PFSK-1 (cell line): ENCODE data around the gene CACNA2D4.

Source experiments
- FOXP2 ChIP-seq: optimal IDR thresholded peaks from 2 replicates; pipeline ENCODE3; 2011; ENCODE audit warnings: borderline replicate concordance, control low read depth, inconsistent platforms; ENCODE audit not compliant: insufficient read depth; ENCODE audit errors: extremely low read length, extremely low read depth
- POLR2AphosphoS5 ChIP-seq: IDR thresholded peaks from 2 replicates; pipeline ENCODE4 v1.6.1; 2012; ENCODE audit warnings: low read depth, mild to moderate bottlenecking, control low read depth, low read length, moderate library complexity
- SIN3A ChIP-seq: IDR thresholded peaks from 2 replicates; pipeline ENCODE4 v1.6.1; 2012; ENCODE audit warnings: mild to moderate bottlenecking, low read length, moderate library complexity, borderline replicate concordance; ENCODE audit not compliant: insufficient read depth
- TAF1 ChIP-seq: IDR thresholded peaks from 2 replicates; pipeline ENCODE4 v1.6.1; 2012; ENCODE audit warnings: low read length, control low read depth, borderline replicate concordance; ENCODE audit not compliant: insufficient read depth
- TF ChIP-seq, protein P1 (sequence below), 2 experiments: IDR thresholded peaks; 2 replicates each; pipeline versions ENCODE4 v1.6.1 to v1.8.0; 2011 to 2012; ENCODE audit warnings: low read depth in 2 of 2, low read length in 2 of 2, control low read depth in 1 of 2, inconsistent platforms in 1 of 2, mild to moderate bottlenecking in 1 of 2, moderate library complexity in 1 of 2; ENCODE audit not compliant: insufficient read depth in 1 of 2

CACNA2D4 gene

DNA sequence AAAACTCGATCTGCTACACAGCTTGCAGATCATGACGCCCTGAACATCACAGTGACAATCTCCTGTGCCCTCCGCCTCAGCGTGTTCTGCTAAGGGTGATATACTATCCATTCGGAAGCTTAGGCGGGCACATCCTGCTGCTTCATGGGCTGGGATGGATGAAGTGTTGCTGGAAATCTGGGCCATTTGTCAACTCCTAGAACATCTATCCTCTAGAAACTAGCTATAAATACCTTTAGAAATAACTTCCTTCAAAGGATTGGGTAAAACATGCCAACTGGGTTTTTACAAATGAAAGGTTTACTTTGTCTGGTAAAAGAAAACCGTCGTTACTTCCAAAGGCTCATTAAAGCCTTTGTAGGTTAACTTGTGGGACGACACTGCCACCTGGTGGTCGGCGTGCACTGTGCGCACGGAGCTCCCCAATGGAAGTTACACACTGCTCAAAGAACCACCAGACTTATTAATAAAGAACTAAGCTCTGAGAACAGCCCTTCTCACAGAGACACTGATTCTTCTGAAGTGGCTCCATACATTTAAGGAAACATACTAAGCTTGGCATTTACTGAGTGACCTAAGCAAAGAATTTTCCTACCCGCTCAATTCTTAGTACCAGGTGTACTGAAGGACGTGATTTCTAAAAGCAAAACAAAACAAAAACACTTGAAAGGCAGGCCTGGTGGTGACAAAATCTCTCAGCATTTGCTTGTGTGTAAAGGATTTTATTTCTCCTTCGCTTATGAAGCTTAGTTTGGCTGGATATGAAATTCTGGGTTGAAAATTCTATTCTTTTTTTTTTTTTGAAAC lies 21.6 kb upstream of the CACNA2D4 start:
- TF ChIP-seq, protein P1, sequence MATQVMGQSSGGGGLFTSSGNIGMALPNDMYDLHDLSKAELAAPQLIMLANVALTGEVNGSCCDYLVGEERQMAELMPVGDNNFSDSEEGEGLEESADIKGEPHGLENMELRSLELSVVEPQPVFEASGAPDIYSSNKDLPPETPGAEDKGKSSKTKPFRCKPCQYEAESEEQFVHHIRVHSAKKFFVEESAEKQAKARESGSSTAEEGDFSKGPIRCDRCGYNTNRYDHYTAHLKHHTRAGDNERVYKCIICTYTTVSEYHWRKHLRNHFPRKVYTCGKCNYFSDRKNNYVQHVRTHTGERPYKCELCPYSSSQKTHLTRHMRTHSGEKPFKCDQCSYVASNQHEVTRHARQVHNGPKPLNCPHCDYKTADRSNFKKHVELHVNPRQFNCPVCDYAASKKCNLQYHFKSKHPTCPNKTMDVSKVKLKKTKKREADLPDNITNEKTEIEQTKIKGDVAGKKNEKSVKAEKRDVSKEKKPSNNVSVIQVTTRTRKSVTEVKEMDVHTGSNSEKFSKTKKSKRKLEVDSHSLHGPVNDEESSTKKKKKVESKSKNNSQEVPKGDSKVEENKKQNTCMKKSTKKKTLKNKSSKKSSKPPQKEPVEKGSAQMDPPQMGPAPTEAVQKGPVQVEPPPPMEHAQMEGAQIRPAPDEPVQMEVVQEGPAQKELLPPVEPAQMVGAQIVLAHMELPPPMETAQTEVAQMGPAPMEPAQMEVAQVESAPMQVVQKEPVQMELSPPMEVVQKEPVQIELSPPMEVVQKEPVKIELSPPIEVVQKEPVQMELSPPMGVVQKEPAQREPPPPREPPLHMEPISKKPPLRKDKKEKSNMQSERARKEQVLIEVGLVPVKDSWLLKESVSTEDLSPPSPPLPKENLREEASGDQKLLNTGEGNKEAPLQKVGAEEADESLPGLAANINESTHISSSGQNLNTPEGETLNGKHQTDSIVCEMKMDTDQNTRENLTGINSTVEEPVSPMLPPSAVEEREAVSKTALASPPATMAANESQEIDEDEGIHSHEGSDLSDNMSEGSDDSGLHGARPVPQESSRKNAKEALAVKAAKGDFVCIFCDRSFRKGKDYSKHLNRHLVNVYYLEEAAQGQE (IDR thresholded peaks at IDR 0.05; ENCODE audit: insufficient read depth in 1 of 2, low read depth in 2 of 2, low read length in 2 of 2): no peak
- TF ChIP-seq TAF1: no peak
- no peak for TF ChIP-seq POLR2AphosphoS5
- no peak for TF ChIP-seq SIN3A
- TF ChIP-seq FOXP2: no peak

DNA sequence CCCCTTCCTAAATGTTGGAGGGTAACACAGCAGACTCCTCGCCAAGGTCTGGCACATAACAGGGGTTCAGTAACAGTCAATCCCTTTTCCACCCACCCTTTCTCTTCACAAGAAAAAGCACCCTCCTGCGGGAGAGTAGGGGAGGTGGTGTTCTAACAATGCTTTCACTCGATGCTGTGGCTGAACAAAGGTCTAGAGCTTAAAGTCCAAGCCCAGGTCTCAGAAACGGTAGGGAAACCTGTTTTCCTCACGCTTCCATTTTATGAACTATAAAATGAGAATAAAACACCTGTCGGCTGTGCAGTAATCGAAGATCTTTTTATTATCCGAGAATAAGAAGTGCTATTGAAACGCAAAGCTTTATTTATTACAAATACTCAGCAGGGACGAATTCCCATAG lies 20.9 kb upstream of the CACNA2D4 start:
- TF ChIP-seq POLR2AphosphoS5 (no peak), SIN3A (no peak), TAF1 (no peak), FOXP2 (no peak)
- TF ChIP-seq, protein P1 (IDR thresholded peaks at IDR 0.05; ENCODE audit: insufficient read depth in 1 of 2, low read depth in 2 of 2, low read length in 2 of 2): no peak

DNA sequence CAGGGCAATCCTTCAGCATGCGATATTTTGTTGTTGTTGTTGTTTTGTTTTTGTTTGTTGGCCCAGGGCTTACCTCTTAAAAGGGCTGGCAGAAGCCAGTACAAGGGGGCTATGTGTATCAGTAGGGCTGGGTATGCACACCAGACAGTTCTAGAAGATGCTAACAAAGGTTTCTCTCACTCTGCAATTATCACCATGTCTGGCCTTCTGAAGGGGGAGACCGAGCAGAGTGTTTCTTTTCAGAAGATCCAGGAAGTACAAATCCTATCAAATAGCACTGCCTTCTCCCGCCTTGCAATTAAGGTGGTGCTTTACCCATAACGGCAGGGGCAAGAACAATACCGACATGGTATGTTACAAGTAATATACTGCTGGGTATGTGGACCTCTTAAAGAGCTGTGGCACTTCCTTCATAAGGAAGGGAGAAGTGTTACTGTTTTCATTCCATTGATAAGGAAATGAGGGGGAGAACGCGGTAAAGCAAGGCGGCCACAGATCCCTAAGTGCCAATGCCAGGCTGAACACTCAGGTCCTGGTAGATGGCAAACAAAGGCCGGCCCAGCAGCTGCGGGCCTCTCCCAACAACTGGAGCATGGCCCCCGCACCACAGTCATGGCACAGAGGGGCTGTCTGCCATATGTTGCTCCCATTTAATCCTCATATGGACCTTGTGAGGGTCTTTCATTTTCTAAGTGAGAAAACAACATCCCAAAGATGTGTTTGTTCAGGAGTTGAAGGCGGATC lies 19.2 kb upstream of the CACNA2D4 start:
- TF ChIP-seq SIN3A (no peak), POLR2AphosphoS5 (no peak), FOXP2 (no peak), TAF1 (no peak)
- TF ChIP-seq, protein P1 (IDR thresholded peaks at IDR 0.05; ENCODE audit: insufficient read depth in 1 of 2, low read depth in 2 of 2, low read length in 2 of 2): no peak

DNA sequence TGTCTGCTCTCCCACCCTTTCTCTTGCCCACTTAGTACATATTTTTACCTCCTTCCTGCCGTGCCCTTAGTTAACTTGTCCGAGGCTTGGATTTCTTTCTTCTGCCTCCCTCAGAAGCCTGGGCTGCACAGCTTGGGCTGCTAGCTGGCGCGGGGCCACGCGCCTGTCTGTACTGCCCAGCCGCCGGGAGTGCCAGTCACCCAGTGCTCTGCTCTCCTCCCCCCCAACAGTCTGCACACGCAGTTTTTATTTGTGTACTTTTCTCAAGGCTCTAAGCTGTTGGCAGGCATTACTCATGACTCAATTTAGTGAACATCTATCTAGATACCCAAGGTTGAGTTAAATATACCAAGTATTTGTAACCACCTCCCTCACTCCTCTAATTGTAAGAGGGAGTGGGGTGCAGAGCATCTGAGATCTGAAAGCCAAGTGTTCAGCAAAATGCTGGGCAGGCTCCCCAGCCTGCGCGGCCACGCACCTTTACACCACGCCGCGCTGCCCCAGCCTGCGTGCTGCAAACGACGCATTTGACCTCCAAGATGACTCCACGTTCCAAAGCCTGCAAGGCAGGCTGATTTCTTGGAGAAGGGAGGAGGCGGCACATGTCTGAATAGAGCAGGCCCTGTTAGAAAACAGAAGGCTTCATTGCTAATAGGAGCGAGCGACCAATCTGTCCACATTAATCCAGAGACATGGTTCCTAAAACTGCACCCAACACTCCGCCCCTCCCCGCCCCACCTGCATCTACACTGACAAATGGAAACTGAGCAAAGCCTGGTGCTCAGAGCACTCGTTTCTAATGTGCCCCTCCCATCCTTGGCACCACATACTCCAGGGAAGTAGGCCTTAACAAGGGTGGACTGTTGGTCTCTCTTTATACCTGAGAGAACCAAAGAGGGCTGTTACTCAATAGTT lies 18.2 kb upstream of the CACNA2D4 start:
- TF ChIP-seq FOXP2: no peak
- no peak for TF ChIP-seq POLR2AphosphoS5
- TF ChIP-seq, protein P1 (IDR thresholded peaks at IDR 0.05; ENCODE audit: insufficient read depth in 1 of 2, low read depth in 2 of 2, low read length in 2 of 2): no peak
- no peak for TF ChIP-seq TAF1
- TF ChIP-seq SIN3A: no peak
